ENCODE results near the gene FXYD7. TPM values are rescaled to one million over a fixed set of nuclear protein-coding genes. Genes with fewer than 3 reads are reported as not detected.

The FXYD7 gene
- total RNA-seq, 2 donors from 2014 or later = 1.1 TPM; not detected in 1

DNA sequence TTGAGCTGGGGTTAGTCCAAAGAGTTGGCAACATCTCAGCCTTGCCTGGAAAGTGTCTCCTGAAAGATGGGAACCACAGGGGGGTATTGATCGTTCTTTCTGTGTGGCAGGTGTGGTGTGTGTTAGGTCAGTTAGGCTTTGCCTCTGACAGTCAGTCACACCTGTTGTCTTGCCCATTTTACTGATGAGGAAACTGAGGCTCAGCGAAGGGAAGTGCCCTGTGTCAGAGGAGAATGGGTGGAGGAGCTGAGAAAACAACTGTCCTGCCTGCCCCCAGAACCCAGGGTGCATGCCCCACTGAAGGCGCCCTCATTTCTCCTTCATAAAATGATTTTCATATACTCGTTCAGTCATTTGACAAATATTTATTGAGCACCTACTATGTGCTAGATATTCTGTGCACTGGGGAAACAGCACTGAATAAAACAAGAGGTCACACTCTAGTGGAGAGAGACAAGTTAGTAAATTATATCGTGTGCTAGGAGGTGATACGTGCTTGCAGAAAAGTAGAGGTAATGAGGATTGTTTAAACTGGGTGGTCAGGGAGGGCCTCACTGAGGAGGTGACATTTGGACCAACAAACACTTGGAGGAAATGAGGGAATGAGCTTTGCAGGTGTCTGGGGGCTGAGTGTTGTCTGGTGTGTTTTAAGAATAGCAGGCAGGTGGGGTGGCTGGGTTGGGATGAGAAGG, 13.1 kb downstream of the FXYD7 start:
- H3K9ac ChIP-seq (ENCODE audit: extremely low read depth, low read length, poor library complexity, severe bottlenecking) = no peak overlapping the region
- no peak overlapping the region for H3K4me3 ChIP-seq (ENCODE audit: low read length)
- Mint-ChIP-seq H3K9me3 (peaks cover 1% of the 10 kb centered on the region), H3K4me3 (peak overlapping the region; percentile 86), H3K4me1 (peaks cover 6% of the 10 kb centered on the region), H3K36me3 (ENCODE audit: low read depth) (peaks cover 18% of the 10 kb centered on the region), H3K27ac (no peak overlapping the region), H3K27me3 (ENCODE audit: insufficient read depth) (peaks cover 35% of the 10 kb centered on the region)
- H3K9me3 ChIP-seq (ENCODE audit: control insufficient read depth, low read length) = no peaks in the 10 kb centered on the region
- no peak overlapping the region for H3K27ac ChIP-seq (ENCODE audit: low read depth, low read length)
- no peaks in the 10 kb centered on the region for H3K36me3 ChIP-seq (ENCODE audit: control insufficient read depth, insufficient read depth, low read length)
- no peak for DNase-seq
- WGBS, 2 experiments (ENCODE audit: insufficient coverage in 1 of 2, insufficient read length in 1 of 2) = 93 to 97% methylated on average over 4 to 6 of the region's 6 CpGs
- no peaks in the 10 kb centered on the region for H3K4me1 ChIP-seq (ENCODE audit: control insufficient read depth, insufficient read depth, low read length)
- H3K27me3 ChIP-seq (ENCODE audit: control insufficient read depth, insufficient read depth, low read length, poor library complexity, severe bottlenecking) = peaks cover 27% of the 10 kb centered on the region
- TF ChIP-seq, protein P1, sequence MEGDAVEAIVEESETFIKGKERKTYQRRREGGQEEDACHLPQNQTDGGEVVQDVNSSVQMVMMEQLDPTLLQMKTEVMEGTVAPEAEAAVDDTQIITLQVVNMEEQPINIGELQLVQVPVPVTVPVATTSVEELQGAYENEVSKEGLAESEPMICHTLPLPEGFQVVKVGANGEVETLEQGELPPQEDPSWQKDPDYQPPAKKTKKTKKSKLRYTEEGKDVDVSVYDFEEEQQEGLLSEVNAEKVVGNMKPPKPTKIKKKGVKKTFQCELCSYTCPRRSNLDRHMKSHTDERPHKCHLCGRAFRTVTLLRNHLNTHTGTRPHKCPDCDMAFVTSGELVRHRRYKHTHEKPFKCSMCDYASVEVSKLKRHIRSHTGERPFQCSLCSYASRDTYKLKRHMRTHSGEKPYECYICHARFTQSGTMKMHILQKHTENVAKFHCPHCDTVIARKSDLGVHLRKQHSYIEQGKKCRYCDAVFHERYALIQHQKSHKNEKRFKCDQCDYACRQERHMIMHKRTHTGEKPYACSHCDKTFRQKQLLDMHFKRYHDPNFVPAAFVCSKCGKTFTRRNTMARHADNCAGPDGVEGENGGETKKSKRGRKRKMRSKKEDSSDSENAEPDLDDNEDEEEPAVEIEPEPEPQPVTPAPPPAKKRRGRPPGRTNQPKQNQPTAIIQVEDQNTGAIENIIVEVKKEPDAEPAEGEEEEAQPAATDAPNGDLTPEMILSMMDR (conservative IDR thresholded peaks at IDR 0.05) = no peak

- H3K9me3 Mint-ChIP-seq = peaks cover 1% of the 10 kb centered on the region
- no peak for DNase-seq
- 94 to 95% methylated on average over 2 to 7 of the region's 7 CpGs for WGBS, 2 experiments (ENCODE audit: insufficient coverage in 1 of 2, insufficient read length in 1 of 2)
- peaks cover 23% of the 10 kb centered on the region for H3K36me3 Mint-ChIP-seq (ENCODE audit: low read depth)
- Histone ChIP-seq H3K9ac (ENCODE audit: extremely low read depth, low read length, poor library complexity, severe bottlenecking) (no peak overlapping the region), H3K27me3 (ENCODE audit: control insufficient read depth, insufficient read depth, low read length, poor library complexity, severe bottlenecking) (peaks cover 27% of the 10 kb centered on the region), H3K27ac (ENCODE audit: low read depth, low read length) (no peak overlapping the region), H3K9me3 (ENCODE audit: control insufficient read depth, low read length) (no peaks in the 10 kb centered on the region), H3K4me3 (ENCODE audit: low read length) (no peak overlapping the region), H3K4me1 (ENCODE audit: control insufficient read depth, insufficient read depth, low read length) (no peaks in the 10 kb centered on the region), H3K36me3 (ENCODE audit: control insufficient read depth, insufficient read depth, low read length) (no peaks in the 10 kb centered on the region)
- H3K27ac Mint-ChIP-seq = no peak overlapping the region
- H3K4me3 Mint-ChIP-seq = no peak overlapping the region
- H3K4me1 Mint-ChIP-seq = peaks cover 4% of the 10 kb centered on the region
- peaks cover 31% of the 10 kb centered on the region for H3K27me3 Mint-ChIP-seq (ENCODE audit: insufficient read depth)
- TF ChIP-seq, protein P1 (conservative IDR thresholded peaks at IDR 0.05) = no peak
Measured at GRCh38 chr19:35156673-35157014, 13.6 kb downstream of the FXYD7 start.

DNA sequence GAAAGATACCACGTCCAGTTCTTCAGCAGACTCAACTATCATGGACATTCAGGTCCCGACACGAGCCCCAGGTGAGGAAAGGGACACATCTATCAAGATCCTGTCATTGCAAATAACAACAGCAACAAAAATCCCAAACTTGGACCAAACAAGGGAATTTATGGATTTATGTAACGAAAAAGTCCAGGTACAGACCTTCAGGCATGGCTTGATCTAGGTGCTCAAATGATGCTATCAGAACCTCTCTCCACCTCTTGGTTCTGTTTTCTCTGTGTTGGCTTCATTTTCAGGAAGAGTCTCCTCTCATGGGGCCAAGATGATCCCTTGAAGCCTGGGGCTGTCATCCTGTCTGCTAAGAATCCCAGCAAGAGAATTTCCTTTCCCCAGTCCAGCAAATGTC, 14.4 kb downstream of the FXYD7 start:
- no peak overlapping the region for H3K27ac Mint-ChIP-seq
- H3K4me3 Mint-ChIP-seq = no peak overlapping the region
- WGBS, 2 experiments (ENCODE audit: insufficient coverage in 1 of 2, insufficient read length in 1 of 2) = 93 to 96% methylated on average over 3 to 4 of the region's 4 CpGs
- Histone ChIP-seq H3K4me1 (ENCODE audit: control insufficient read depth, insufficient read depth, low read length) (no peaks in the 10 kb centered on the region), H3K27me3 (ENCODE audit: control insufficient read depth, insufficient read depth, low read length, poor library complexity, severe bottlenecking) (peaks cover 27% of the 10 kb centered on the region), H3K9ac (ENCODE audit: extremely low read depth, low read length, poor library complexity, severe bottlenecking) (no peak overlapping the region), H3K9me3 (ENCODE audit: control insufficient read depth, low read length) (no peaks in the 10 kb centered on the region), H3K36me3 (ENCODE audit: control insufficient read depth, insufficient read depth, low read length) (no peaks in the 10 kb centered on the region), H3K27ac (ENCODE audit: low read depth, low read length) (no peak overlapping the region), H3K4me3 (ENCODE audit: low read length) (no peak overlapping the region)
- H3K4me1 Mint-ChIP-seq = peaks cover 4% of the 10 kb centered on the region
- peaks cover 2% of the 10 kb centered on the region for H3K9me3 Mint-ChIP-seq
- H3K36me3 Mint-ChIP-seq (ENCODE audit: low read depth) = peaks cover 29% of the 10 kb centered on the region
- H3K27me3 Mint-ChIP-seq (ENCODE audit: insufficient read depth) = peaks cover 27% of the 10 kb centered on the region
- TF ChIP-seq, protein P1 (conservative IDR thresholded peaks at IDR 0.05) = no peak
- DNase-seq = no peak

All from endodermal cell (in vitro differentiated cells).